Neural progenitor cell (in vitro differentiated cells): ENCODE results near the gene JMJD8.

Experiments
- EZH2 ChIP-seq: fragments of 200-600 bp; sonication (generic); IDR thresholded peaks from 2 replicates; pipeline ENCODE4 v1.6.1; 2017; ENCODE audit warnings: antibody characterized with exemption, mild to moderate bottlenecking, moderate library complexity
- TF ChIP-seq, protein P1 (sequence below): fragments of 200-600 bp; sonication (generic); IDR thresholded peaks from 2 replicates; pipeline ENCODE4 v1.5.1; 2017; ENCODE audit warnings: antibody characterized with exemption, mild to moderate bottlenecking

DNA sequence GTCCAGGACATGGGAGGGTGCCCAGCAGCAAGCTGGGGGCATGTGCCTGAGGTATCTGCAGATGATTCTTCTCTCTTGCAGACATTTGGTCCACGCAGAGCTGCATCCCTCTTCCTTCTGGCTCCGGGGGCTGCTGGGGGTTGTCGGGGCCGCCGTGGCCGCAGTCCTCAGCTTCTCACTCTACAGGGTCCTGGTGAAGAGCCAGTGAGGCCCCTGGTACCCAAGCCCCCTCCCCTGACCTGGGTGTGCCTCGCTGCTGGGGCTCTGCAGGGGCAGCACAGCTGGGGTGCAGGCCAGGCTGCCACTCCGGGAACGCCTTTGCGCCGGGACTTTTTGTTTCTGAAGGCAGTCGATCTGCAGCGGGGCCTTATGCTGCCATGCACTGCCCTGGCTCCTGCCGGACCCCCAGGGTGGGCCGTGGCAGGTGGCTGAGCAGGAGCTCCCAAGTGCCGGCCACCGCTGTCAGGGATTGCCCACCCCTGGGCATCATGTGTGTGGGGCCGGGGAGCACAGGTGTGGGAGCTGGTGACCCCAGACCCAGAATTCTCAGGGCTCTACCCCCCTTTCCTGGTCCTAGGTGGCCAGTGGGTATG, 10.6 kb downstream of the JMJD8 start:
- TF ChIP-seq, protein P1, sequence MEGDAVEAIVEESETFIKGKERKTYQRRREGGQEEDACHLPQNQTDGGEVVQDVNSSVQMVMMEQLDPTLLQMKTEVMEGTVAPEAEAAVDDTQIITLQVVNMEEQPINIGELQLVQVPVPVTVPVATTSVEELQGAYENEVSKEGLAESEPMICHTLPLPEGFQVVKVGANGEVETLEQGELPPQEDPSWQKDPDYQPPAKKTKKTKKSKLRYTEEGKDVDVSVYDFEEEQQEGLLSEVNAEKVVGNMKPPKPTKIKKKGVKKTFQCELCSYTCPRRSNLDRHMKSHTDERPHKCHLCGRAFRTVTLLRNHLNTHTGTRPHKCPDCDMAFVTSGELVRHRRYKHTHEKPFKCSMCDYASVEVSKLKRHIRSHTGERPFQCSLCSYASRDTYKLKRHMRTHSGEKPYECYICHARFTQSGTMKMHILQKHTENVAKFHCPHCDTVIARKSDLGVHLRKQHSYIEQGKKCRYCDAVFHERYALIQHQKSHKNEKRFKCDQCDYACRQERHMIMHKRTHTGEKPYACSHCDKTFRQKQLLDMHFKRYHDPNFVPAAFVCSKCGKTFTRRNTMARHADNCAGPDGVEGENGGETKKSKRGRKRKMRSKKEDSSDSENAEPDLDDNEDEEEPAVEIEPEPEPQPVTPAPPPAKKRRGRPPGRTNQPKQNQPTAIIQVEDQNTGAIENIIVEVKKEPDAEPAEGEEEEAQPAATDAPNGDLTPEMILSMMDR = no peak
- no peak for TF ChIP-seq EZH2
